Caco-2 (cell line): ENCODE measurements around the gene ITPKC. TPM values are rescaled to one million over a fixed set of nuclear protein-coding genes. Genes with fewer than 3 reads are reported as not detected.
A peak's percentile ranks its signal among the peaks of the same experiment; 100 is the strongest.

Experiments
- BruUV-seq: library from RNA; stranded (reverse); fragments of 400-500 nt; replicated peaks from 2 replicates; lab custom pipeline; 2021; lab: Mats Ljungman, UMichigan
- CTCF ChIA-PET: fragments of 300-600 bp; sonication (Branson Sonifier 250); formaldehyde crosslinking; loops from one replicate; lab custom pipeline; 2022; ENCODE audit warnings: antibody characterized with exemption; lab: Charles Lee
- POLR2A ChIA-PET: fragments of 300-600 bp; sonication (Branson Sonifier 250); formaldehyde crosslinking; loops from one replicate; lab custom pipeline; 2022; ENCODE audit warnings: antibody characterized with exemption; lab: Charles Lee
- DNase-seq, 2 experiments: peaks; one replicate each; pipeline versions ENCODE4 v3.0.0 to v3.0.0-alpha.2; 2020 to 2022
- H3K27me3 ChIP-seq: replicated peaks from 2 replicates; pipeline ENCODE4 v1.6.0; 2011; ENCODE audit warnings: low read length; ENCODE audit not compliant: control insufficient read depth, insufficient read depth
- H3K36me3 ChIP-seq: 2 replicates; pipeline ENCODE4 v1.5.1; 2011; ENCODE audit warnings: low read length; ENCODE audit not compliant: control insufficient read depth, insufficient read depth
- H3K4me1 ChIP-seq: fragments of 250-450 bp; sonication (Bioruptor Pico); 2 replicates; pipeline ENCODE4 v1.5.1; 2020; ENCODE audit warnings: mild to moderate bottlenecking
- H3K4me3 ChIP-seq: 2 replicates; pipeline ENCODE4 v1.5.1; 2011; ENCODE audit warnings: low read depth, mild to moderate bottlenecking, control low read depth, low read length
- H3K9me3 ChIP-seq: fragments of 250-450 bp; sonication (Bioruptor Pico); 2 replicates; pipeline ENCODE4 v1.5.1; 2020; ENCODE audit warnings: mild to moderate bottlenecking, moderate library complexity
- H3K27ac Mint-ChIP-seq: one replicate; pipeline ENCODE4 v1.8.0; 2022; ENCODE audit warnings: mixed read lengths; ENCODE audit not compliant: unreplicated experiment
- H3K27me3 Mint-ChIP-seq: one replicate; pipeline ENCODE4 v1.8.0; 2022; ENCODE audit warnings: mixed read lengths; ENCODE audit not compliant: insufficient read depth, unreplicated experiment
- H3K36me3 Mint-ChIP-seq: one replicate; pipeline ENCODE4 v1.8.0; 2022; ENCODE audit warnings: mild to moderate bottlenecking, mixed read lengths; ENCODE audit not compliant: insufficient read depth, unreplicated experiment
- H3K4me1 Mint-ChIP-seq: one replicate; pipeline ENCODE4 v1.8.0; 2022; ENCODE audit warnings: low read depth, mixed read lengths; ENCODE audit not compliant: unreplicated experiment
- H3K4me3 Mint-ChIP-seq: one replicate; pipeline ENCODE4 v1.8.0; 2022; ENCODE audit warnings: mild to moderate bottlenecking, moderate library complexity, mixed read lengths; ENCODE audit not compliant: unreplicated experiment
- H3K9me3 Mint-ChIP-seq: one replicate; pipeline ENCODE4 v1.8.0; 2022; ENCODE audit warnings: mixed read lengths; ENCODE audit not compliant: unreplicated experiment
- CTCF ChIP-seq, 2 experiments: fragments of 200-600 bp in 1 of 2; IDR thresholded peaks; 1 replicate in 1 of 2; 2 replicates in 1 of 2; pipeline versions ENCODE4 v1.5.1 to v1.8.0; 2011 to 2022; ENCODE audit warnings: antibody characterized with exemption in 1 of 2, control low read depth in 1 of 2, inconsistent platforms in 1 of 2, low read depth in 1 of 2, low read length in 1 of 2, mild to moderate bottlenecking in 1 of 2, moderate library complexity in 1 of 2; ENCODE audit not compliant: insufficient read depth in 1 of 2, severe bottlenecking in 1 of 2, unreplicated experiment in 1 of 2
- intact Hi-C: fragments of 100-400 bp; cut with micrococcal nuclease; formaldehyde crosslinking; loops from one replicate; pipeline ENCODE4 v1.10.0; 2022; ENCODE audit not compliant: unreplicated experiment
- total RNA-seq: library from RNA; stranded (reverse); gene quantifications from 2 replicates; pipeline ENCODE4 v1.2.3, GENCODE V29; 2022

Gene ITPKC
- total RNA-seq, 1 experiment from 2014 or later: 31.2 TPM

GRCh38 chr19:40691421-40692211, 25.3 kb upstream of the ITPKC start:
- Histone ChIP-seq H3K9me3 (no peaks in the 10 kb centered on the region), H3K4me3 (peak overlapping the region; percentile 58), H3K36me3 (peaks cover 1% of the 10 kb centered on the region; the same call in 1 of the 2 replicates), H3K4me1 (peaks cover 24% of the 10 kb centered on the region), H3K27me3 (no peaks in the 10 kb centered on the region)
- peak in 1 of 2 experiments; percentile 18 for DNase-seq
- H3K4me1 Mint-ChIP-seq: peaks cover 5% of the 10 kb centered on the region
- no TSS peak for BruUV-seq
- intact Hi-C loops: loop anchor here (2.0 kb wide), 1 partner anchor 59 kb away; the partner anchor contains the start of genes ACTMAP and SNRPA
- no peak overlapping the region for H3K4me3 Mint-ChIP-seq
- CTCF ChIA-PET: interaction anchor here (1.0 to 1.5 kb wide), 2 partner anchors 11 to 107 kb away, joined by 3 to 5 read pairs; partner anchors contain the start of gene EGLN2
- no peaks in the 10 kb centered on the region for H3K27me3 Mint-ChIP-seq
- H3K27ac Mint-ChIP-seq: peak overlapping the region; percentile 100
- POLR2A ChIA-PET: interaction anchor here (0.6 to 2.3 kb wide), 8 partner anchors 25 to 107 kb away, joined by 3 to 20 read pairs (median 8); partner anchors contain the start of genes ACTMAP, COQ8B, EGLN2 and ITPKC
- no peaks in the 10 kb centered on the region for H3K9me3 Mint-ChIP-seq
- peaks cover 27% of the 10 kb centered on the region for H3K36me3 Mint-ChIP-seq
- no peak for TF ChIP-seq CTCF (IDR thresholded peaks at IDR 0.05; ENCODE audit: insufficient read depth in 1 of 2, low read depth in 1 of 2, low read length in 1 of 2, severe bottlenecking in 1 of 2, unreplicated experiment in 1 of 2)

- DNase-seq: no peak
- Histone ChIP-seq H3K36me3 (peaks cover 1% of the 10 kb centered on the region; the same call in 1 of the 2 replicates), H3K4me3 (no peak overlapping the region), H3K27me3 (no peaks in the 10 kb centered on the region), H3K9me3 (no peaks in the 10 kb centered on the region), H3K4me1 (peaks cover 24% of the 10 kb centered on the region)
- H3K27ac Mint-ChIP-seq: peak overlapping the region; percentile 19
- peaks cover 27% of the 10 kb centered on the region for H3K36me3 Mint-ChIP-seq
- CTCF ChIA-PET: no interaction called here
- H3K9me3 Mint-ChIP-seq: no peaks in the 10 kb centered on the region
- POLR2A ChIA-PET: interaction anchor here (2.0 to 2.3 kb wide), 2 partner anchors 58 to 86 kb away, joined by 16 to 20 read pairs; partner anchors contain the start of genes ACTMAP, RAB4B and SNRPA
- BruUV-seq: no TSS peak
- H3K4me1 Mint-ChIP-seq: peaks cover 5% of the 10 kb centered on the region
- no peaks in the 10 kb centered on the region for H3K27me3 Mint-ChIP-seq
- intact Hi-C loops: no loop called here
- TF ChIP-seq CTCF (IDR thresholded peaks at IDR 0.05; ENCODE audit: insufficient read depth in 1 of 2, low read depth in 1 of 2, low read length in 1 of 2, severe bottlenecking in 1 of 2, unreplicated experiment in 1 of 2): no peak
- peak overlapping the region; percentile 20 for H3K4me3 Mint-ChIP-seq
Observed at GRCh38 chr19:40692212-40692551, 24.7 kb upstream of the ITPKC start.

GRCh38 chr19:40693150-40693788, 23.6 kb upstream of the ITPKC start:
- TF ChIP-seq CTCF (IDR thresholded peaks at IDR 0.05; ENCODE audit: insufficient read depth in 1 of 2, low read depth in 1 of 2, low read length in 1 of 2, severe bottlenecking in 1 of 2, unreplicated experiment in 1 of 2): no peak
- H3K9me3 ChIP-seq: no peaks in the 10 kb centered on the region
- H3K4me1 ChIP-seq: peaks cover 24% of the 10 kb centered on the region
- DNase-seq: no peak
- intact Hi-C loops: no loop called here
- Mint-ChIP-seq H3K27ac (no peak overlapping the region), H3K4me1 (peaks cover 5% of the 10 kb centered on the region), H3K4me3 (no peak overlapping the region), H3K36me3 (peaks cover 27% of the 10 kb centered on the region), H3K27me3 (no peaks in the 10 kb centered on the region), H3K9me3 (no peaks in the 10 kb centered on the region)
- no TSS peak for BruUV-seq
- CTCF ChIA-PET: no interaction called here
- POLR2A ChIA-PET: no interaction called here
- H3K27me3 ChIP-seq: no peaks in the 10 kb centered on the region
- H3K36me3 ChIP-seq: peaks cover 1% of the 10 kb centered on the region; the same call in 1 of the 2 replicates
- H3K4me3 ChIP-seq: no peak overlapping the region
